Kidney (tissue), 14 donors: ENCODE results near the gene GPR35. TPM values are rescaled to one million over a fixed set of nuclear protein-coding genes. Genes with fewer than 3 reads are reported as not detected.

Experiments
- DNase-seq, 5 donors: peaks; one replicate each; pipeline ENCODE4 v3.0.0-alpha.2; 2013 to 2020
- FAIRE-seq: peaks from 2 replicates; lab custom pipeline; 2012; peaks lifted over from hg19 to GRCh38; lab: Jason Lieb, UNC
- H3K27ac ChIP-seq, 2 donors: one replicate each; pipeline ENCODE4 v1.7.0; 2013; ENCODE audit warnings: low read depth in 2 of 2, low read length in 2 of 2, inconsistent platforms in 1 of 2
- H3K27me3 ChIP-seq: one replicate; pipeline ENCODE4 v1.7.1; 2013; ENCODE audit warnings: low read length, inconsistent platforms; ENCODE audit not compliant: control insufficient read depth, insufficient read depth
- H3K36me3 ChIP-seq, 3 donors: one replicate each; pipeline versions ENCODE4 v1.7.0 to v1.7.1; 2013; ENCODE audit warnings: low read length in 3 of 3, control low read depth in 1 of 3, inconsistent platforms in 1 of 3; ENCODE audit not compliant: insufficient read depth in 3 of 3, control insufficient read depth in 2 of 3
- H3K4me1 ChIP-seq, 3 donors: one replicate each; pipeline versions ENCODE4 v1.7.0 to v1.7.1; 2013; ENCODE audit warnings: low read length in 3 of 3, inconsistent platforms in 1 of 3, low read depth in 1 of 3; ENCODE audit not compliant: control insufficient read depth in 2 of 3, insufficient read depth in 2 of 3
- H3K4me3 ChIP-seq, 3 donors: one replicate each; pipeline versions ENCODE4 v1.7.0 to v1.8.1; 2013; ENCODE audit warnings: low read length in 3 of 3, control low read depth in 1 of 3, inconsistent platforms in 1 of 3
- H3K9ac ChIP-seq, 3 donors: one replicate each; pipeline versions ENCODE4 v1.7.0 to v1.7.1; 2013; ENCODE audit warnings: low read length in 3 of 3, control low read depth in 1 of 3, inconsistent platforms in 1 of 3
- H3K9me3 ChIP-seq, 3 donors: one replicate each; pipeline versions ENCODE4 v1.7.0 to v1.7.1; 2013; ENCODE audit warnings: low read length in 3 of 3, control low read depth in 1 of 3, inconsistent platforms in 1 of 3; ENCODE audit not compliant: control insufficient read depth in 2 of 3, insufficient read depth in 1 of 3
- CTCF ChIP-seq: IDR thresholded peaks from 3 replicates; pipeline ENCODE4 v1.5.1; 2012; ENCODE audit warnings: mild to moderate bottlenecking, moderate library complexity, borderline replicate concordance; ENCODE audit not compliant: insufficient read depth; ENCODE audit errors: extremely low read depth
- intact Hi-C: fragments of 100-400 bp; cut with DNase I; formaldehyde crosslinking; loops from one replicate; pipeline ENCODE4 v1.11.1; 2022
- polyA plus RNA-seq: library from polyadenylated mRNA; stranded (reverse); fragments of 350-450 nt; fragmentation: Illumina TruSeq; extraction: RNeasy Lipid Tissue Mini Kit (QIAGEN cat#74804); gene quantifications from one replicate; pipeline ENCODE4 v1.2.3, GENCODE V29; 2014; ENCODE audit warnings: low read depth, low replicate concordance; ENCODE audit not compliant: insufficient read depth
- total RNA-seq: library from RNA; stranded (reverse); fragmentation: NEBNext Ultra II Directional; extraction: Animal tissue kit (Norgen Biotek cat#: 25700); gene quantifications from one replicate; pipeline ENCODE4 v1.2.1, GENCODE V29; 2021
- donor health status: control.
- donor health status: control.
- donor health status: control.
- donor health status: control.
- donor health status: control.
- donor health status: DM: yes; HTN: yes; CAD: no.
- donor health status: Normal renal cell carcinoma (clear cell type).

The GPR35 gene
- total and polyA plus RNA-seq, 2 donors from 2014 or later, result 1.7 to 6.7 TPM

- intact Hi-C loops, result no loop called here
- H3K9me3 ChIP-seq, result peaks cover 0 to 3% (median 0%) of the 10 kb centered on the region in 3 donors
- TF ChIP-seq CTCF, result no peak
These were observed 3.7 kb downstream of the GPR35 start for GRCh38 chr2:240628808-240629618.

GRCh38 chr2:240629619-240629967 is 4.3 kb downstream of the GPR35 start:
- no peak overlapping the region for H3K27ac ChIP-seq
- DNase-seq, result no peak
- FAIRE-seq, result no peak
- H3K4me3 ChIP-seq, result no peak overlapping the region
- intact Hi-C loops, result no loop called here
- H3K36me3 ChIP-seq, result no peaks in the 10 kb centered on the region
- H3K9me3 ChIP-seq, result peaks cover 0 to 3% (median 0%) of the 10 kb centered on the region in 3 donors
- H3K27me3 ChIP-seq, result no peaks in the 10 kb centered on the region
- TF ChIP-seq CTCF, result no peak
- no peaks in the 10 kb centered on the region for H3K4me1 ChIP-seq
- H3K9ac ChIP-seq, result no peak overlapping the region

More at GRCh38 chr2:240628808-240629618, 3.7 kb downstream of the GPR35 start:
- FAIRE-seq (no peak), DNase-seq (peak in 2 of 5 donors; percentile 43 to 58)
- no peaks in the 10 kb centered on the region for H3K36me3 ChIP-seq
- H3K4me3 ChIP-seq, result no peak overlapping the region
- H3K27ac ChIP-seq, result no peak overlapping the region
- H3K27me3 ChIP-seq, result no peaks in the 10 kb centered on the region
- no peaks in the 10 kb centered on the region for H3K4me1 ChIP-seq
- H3K9ac ChIP-seq, result no peak overlapping the region

- intact Hi-C loops, result no loop called here
- TF ChIP-seq CTCF, result no peak
- no peak overlapping the region for H3K27ac ChIP-seq
- FAIRE-seq, result no peak
- peaks cover 0 to 3% (median 0%) of the 10 kb centered on the region in 3 donors for H3K9me3 ChIP-seq
- H3K9ac ChIP-seq, result no peak overlapping the region
- no peak overlapping the region for H3K4me3 ChIP-seq
- DNase-seq, result peak in 2 of 5 donors; percentile 23 to 69
- no peaks in the 10 kb centered on the region for H3K36me3 ChIP-seq
- no peaks in the 10 kb centered on the region for H3K4me1 ChIP-seq
- no peaks in the 10 kb centered on the region for H3K27me3 ChIP-seq
These were observed 4.9 kb downstream of the GPR35 start for GRCh38 chr2:240629968-240630770.
